ENCODE results near the gene SKAP2.

- TF ChIP-seq, protein P1, sequence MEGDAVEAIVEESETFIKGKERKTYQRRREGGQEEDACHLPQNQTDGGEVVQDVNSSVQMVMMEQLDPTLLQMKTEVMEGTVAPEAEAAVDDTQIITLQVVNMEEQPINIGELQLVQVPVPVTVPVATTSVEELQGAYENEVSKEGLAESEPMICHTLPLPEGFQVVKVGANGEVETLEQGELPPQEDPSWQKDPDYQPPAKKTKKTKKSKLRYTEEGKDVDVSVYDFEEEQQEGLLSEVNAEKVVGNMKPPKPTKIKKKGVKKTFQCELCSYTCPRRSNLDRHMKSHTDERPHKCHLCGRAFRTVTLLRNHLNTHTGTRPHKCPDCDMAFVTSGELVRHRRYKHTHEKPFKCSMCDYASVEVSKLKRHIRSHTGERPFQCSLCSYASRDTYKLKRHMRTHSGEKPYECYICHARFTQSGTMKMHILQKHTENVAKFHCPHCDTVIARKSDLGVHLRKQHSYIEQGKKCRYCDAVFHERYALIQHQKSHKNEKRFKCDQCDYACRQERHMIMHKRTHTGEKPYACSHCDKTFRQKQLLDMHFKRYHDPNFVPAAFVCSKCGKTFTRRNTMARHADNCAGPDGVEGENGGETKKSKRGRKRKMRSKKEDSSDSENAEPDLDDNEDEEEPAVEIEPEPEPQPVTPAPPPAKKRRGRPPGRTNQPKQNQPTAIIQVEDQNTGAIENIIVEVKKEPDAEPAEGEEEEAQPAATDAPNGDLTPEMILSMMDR (conservative IDR thresholded peaks at IDR 0.05; ENCODE audit: low read depth, low read length), result peak; percentile 80
- TF ChIP-seq EZH2 (IDR thresholded peaks at IDR 0.05; ENCODE audit: borderline replicate concordance, low read depth, low read length, poor library complexity, severe bottlenecking), result no peak
Observed at GRCh38 chr7:26681819-26682418, 182.5 kb downstream of the SKAP2 start.
